ENCODE measurements around the gene CYP46A1.

Gene CYP46A1

DNA sequence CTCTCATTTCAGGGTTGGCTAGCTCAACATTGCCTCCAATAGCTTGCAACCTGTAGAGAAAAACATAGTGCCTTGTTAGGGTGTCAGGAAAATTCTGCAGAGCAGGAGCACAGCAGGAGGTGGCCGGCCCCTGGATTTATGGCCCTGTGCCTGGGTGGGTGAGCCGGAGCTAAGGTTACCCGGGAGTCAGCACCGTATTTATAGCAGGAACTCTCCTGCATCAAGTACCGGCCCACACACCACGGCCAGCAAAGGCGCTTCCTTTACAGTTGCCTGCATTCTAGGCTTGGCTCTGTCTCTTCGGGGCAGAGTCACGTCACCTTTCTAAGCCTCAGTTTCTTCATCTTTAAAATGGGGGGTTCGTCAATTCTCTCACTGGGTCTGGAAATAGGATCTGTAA lies 56.3 kb downstream of the CYP46A1 start:
- TF ChIP-seq ZFX (IDR thresholded peaks at IDR 0.05; ENCODE audit: borderline replicate concordance) (no peak), CTCF (IDR thresholded peaks at IDR 0.05) (no peak)
- H3K27ac ChIP-seq: no peak overlapping the region

- TF ChIP-seq ZFX (IDR thresholded peaks at IDR 0.05; ENCODE audit: borderline replicate concordance) (no peak), CTCF (IDR thresholded peaks at IDR 0.05) (no peak)
- no peak overlapping the region for H3K27ac ChIP-seq
Observed at GRCh38 chr14:99741227-99741976, 57.3 kb downstream of the CYP46A1 start.

DNA sequence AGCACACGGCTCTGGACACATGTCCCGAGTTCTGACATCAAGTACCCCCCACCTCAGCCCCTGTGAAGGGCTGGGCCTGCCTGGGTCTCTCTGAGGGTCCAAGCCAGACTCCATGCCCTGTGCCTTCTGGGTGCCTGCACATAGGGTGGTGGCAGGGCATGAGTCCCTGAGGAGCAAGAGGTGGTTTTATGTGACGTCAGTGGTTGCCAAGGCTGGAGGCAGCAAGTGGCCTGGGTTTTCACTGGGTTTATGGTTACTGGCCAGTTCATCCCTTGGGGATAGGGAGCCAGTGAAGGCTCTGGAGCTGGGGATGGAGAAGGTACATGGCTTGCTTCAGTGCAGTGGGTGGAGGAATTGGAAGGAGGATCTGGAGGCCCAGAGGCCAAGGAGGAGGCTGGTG lies 58.0 kb downstream of the CYP46A1 start:
- H3K27ac ChIP-seq: no peak overlapping the region
- no peak for TF ChIP-seq CTCF (IDR thresholded peaks at IDR 0.05)
- TF ChIP-seq ZFX (IDR thresholded peaks at IDR 0.05; ENCODE audit: borderline replicate concordance): no peak

DNA sequence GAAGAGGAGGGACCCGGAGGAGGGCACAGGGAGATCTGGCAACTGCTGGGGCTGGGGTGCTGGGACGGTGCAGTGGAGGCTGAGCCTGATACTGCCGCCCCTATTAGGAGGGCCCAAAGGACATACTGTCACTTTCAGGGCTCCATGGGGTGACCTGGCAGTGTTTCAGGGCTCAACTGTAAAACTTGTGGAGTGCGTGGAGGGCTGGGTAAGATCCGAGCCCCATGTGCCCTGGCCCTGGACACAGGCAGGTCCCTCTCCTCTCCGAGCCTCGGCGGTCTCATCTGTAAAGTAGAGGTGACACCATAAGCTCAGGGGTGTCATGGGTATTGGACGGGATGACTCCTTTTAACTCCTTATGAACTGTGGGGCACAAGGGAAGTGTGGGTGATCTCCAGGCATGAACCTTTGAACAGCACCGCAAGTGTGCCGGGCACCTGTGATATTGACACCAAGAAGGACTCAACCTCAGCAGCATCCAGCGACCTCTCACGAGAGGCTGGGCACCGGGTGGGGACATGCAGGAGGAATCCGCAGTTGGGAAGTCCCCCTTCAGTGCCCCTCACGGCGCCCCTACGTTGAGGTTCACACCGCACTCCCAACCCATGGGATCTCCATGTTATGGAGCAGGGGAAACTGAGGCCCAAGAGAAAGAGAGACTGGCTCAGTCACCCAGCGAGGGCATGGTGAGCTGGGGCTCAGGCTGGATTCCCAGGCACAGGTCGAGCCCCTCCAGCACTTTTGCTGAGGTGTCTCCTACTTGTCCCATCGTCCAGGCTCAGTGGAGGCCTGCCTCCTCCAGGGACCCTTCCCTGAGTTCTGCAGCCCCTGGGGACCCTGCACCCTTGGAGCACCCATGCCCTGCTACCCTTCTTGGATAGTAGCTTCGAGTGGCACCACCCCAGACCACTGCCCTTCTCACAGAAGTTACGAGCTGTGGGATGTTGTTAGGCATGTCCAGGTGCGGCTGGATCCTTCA lies 58.7 kb downstream of the CYP46A1 start:
- H3K27ac ChIP-seq: no peak overlapping the region
- TF ChIP-seq ZFX (IDR thresholded peaks at IDR 0.05; ENCODE audit: borderline replicate concordance): no peak
- TF ChIP-seq CTCF (IDR thresholded peaks at IDR 0.05): no peak

DNA sequence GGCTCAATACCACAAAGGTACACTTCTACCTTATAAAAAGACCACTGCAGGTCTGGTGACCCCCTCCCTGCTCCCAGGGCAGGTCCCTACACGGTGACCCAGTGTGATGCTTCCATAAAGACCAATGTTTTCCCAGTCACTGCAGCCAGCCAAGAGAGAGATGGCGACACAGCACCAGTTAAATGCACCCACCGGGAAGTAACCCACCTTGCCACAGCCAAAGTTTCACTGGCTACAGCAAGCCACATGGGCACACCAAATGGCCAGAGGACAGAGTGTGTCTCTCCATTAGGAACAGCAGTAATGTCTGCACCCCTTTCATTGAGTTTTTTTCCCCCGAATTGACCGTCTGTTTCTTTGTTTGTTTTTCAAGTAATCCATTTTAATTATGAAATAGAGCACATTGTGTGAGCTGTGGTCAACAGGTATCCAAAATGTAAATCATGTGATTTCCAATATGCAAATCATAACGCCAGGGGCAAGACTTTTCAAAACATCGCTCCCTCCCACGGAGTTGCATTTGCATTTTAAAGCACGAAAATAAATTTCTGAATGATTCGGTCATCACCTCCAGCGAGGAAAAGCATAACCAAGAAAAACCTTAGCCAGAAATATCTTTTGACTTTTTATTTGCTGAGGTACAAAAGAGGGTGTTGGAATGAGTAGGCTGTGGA lies 60.2 kb downstream of the CYP46A1 start:
- H3K27ac ChIP-seq: no peak overlapping the region
- TF ChIP-seq ZFX (IDR thresholded peaks at IDR 0.05; ENCODE audit: borderline replicate concordance) (no peak), CTCF (IDR thresholded peaks at IDR 0.05) (no peak)

DNA sequence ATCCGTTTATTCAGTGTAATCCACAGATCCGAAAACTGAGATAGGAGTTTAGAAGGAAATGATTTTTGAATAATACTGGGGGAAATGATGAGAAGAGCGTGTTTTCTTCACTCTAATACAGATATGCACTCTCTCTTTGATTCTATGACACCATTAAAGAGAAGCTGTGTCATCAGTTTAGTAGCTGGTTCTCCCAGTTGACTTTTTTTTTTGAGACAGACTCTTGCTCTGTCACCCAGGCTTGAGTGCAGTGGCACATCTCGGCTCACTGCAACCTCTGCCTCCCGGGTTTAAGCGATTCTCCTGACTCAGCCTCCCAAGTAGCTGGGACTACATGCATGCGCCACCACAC lies 60.8 kb downstream of the CYP46A1 start:
- H3K27ac ChIP-seq: no peak overlapping the region
- TF ChIP-seq ZFX (IDR thresholded peaks at IDR 0.05; ENCODE audit: borderline replicate concordance): no peak
- TF ChIP-seq CTCF (IDR thresholded peaks at IDR 0.05): no peak

All from 22Rv1 (cell line).